HG02885 (cell line): ENCODE measurements around the gene ARGLU1.
A peak's percentile ranks its signal among the peaks of the same experiment; 100 is the strongest.

Source experiments
- ATAC-seq: cut with Tn5 transposase; IDR thresholded peaks from one replicate; pipeline ENCODE4 v1.9.1; 2021; ENCODE audit warnings: mild to moderate bottlenecking; ENCODE audit not compliant: unreplicated experiment, poor library complexity

The ARGLU1 gene

DNA sequence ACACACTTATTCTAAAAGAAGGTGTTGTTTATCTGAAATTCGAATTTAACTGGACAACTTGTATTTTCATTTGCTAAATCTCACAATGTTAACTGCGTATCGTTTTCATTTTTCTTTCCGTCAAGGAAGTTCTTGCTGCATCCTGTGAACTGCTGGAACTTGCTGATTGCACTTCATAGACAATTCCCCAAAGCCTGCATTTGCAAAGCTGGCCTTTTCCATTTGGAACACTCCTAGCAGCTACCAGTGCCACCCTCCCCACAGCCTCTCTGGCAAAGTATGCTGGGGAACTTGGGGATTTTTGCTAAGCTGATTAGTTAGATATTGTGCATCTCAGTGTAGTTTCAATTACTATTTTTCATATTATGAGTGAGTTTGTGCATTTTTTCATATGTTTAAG, 20.4 kb upstream of the ARGLU1 start:
- no peak for ATAC-seq

DNA sequence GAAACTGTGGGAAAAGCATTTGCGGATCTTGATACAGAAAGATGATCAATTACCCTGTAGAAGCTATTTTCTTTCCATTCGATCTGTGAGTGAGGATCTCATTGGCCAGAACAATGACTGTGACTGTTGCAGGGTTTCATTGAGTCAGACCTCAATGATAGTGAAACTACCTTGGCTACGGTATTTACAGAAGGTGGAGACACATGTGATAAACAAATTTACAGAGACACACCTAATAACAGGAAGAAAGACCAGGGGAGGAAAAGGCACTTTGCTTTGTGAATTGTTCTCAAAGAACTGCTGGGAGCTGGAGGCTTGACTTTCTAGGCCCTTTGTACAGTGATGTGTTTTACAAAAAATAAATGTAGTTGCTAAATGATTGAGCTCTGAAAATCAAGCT, 19.9 kb upstream of the ARGLU1 start:
- ATAC-seq, result no peak

DNA sequence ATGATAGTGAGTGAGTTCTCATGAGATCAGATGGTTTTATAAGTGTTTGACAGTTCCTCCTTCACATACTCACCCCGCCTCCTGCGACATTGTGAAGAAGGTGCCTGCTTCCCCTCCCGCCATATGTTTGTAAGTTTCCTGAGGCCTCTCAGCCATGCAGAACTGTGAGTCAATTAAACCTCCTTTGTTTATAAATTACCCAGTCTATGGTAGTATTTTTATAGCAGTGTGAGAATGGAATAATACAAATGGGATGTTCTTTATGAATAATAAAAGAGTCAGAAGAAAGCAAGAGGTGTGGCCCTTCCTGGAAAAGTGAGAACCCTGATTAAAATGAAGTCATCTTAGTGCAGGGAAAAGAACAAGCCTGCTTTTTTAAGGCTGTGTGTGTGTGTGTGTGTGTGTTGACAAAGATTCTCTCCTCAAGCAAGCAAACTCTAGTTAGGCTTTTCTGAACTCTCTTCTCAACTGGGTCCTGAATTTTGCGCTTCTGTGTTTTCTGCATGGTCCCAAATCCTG, 18.8 kb upstream of the ARGLU1 start:
- ATAC-seq, result no peak

DNA sequence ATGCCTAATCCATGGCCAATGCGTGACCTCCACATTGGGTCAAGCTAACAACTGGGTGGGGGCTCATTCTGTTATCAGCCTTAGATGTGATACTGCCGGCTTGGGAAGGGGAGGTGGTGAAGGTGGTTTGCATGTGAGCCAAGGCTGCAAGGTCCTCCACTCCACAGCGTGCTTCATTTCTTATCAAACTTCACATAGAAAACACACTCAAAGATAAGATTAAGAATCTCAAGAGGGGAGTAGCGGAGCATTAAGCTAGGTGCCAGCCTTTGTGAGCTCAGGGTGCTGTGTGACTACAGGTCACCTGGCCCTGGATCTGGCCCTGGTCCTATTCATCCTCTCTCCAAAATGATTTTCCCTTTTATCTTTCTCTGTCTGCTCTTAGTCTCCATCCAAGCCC, 13.3 kb upstream of the ARGLU1 start:
- no peak for ATAC-seq

DNA sequence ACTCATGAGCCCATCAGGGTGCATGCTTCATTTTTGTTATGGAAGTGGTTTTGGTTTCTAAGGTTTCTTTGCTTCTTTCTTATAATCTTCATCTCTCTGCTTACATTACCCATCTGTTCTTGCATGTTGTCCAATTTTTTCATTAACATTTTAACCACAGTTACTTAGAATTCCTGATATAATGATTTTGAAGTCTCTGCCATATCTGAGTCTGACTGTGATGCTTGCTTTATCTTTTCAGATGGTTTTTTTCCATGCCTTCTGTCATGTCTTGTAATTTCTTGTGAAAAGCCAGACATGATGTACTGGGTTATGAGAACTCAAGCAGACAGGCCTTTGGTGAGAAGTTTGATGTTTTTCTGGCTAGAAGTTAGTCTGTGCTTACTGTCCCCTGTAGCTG, 8.0 kb upstream of the ARGLU1 start:
- no peak for ATAC-seq

DNA sequence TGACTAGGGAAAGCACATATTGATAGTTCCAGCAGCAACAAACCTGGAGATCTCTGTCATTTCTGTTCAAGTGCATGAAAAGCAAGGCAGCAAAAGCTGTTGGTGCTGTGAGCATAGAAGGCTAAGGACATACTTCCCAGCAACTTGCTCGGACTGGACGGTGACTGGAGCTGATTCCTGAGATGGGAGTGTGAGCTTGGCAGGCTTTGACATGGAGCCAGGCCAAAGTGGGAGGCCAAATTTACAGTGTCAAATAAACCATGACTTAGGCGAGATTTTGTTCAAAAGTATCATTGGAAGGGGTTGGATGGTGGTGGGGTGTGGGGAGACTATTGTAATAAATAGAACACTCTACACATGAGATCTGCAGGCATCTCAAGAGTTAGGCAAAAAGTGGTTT, 5.9 kb upstream of the ARGLU1 start:
- no peak for ATAC-seq

DNA sequence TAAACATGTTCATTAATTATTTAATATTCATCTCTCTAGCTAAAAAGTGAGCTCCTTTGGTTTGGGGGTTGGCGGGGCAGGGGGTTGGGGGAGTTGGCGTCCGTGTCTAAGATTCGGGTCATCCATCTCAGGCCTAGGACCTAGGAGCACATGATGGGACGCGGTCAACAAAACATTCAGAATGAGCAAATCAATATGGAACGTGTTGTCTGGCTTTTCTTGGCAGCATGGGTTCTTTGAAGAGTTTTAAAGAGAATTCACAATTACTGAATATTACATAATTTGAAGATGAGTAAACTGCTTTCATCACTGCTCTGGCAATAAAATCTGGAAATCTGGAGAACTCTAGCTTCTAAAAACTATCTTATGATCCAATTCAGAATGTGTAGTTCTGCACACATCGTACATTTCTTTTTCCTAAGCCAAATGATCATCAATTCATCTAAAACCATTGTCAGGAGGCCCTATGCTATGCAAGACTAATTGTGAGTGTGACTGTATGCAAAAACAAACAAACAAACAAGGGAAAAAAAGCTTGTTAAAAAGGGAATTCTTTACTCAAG, 5.4 kb upstream of the ARGLU1 start:
- no peak for ATAC-seq

DNA sequence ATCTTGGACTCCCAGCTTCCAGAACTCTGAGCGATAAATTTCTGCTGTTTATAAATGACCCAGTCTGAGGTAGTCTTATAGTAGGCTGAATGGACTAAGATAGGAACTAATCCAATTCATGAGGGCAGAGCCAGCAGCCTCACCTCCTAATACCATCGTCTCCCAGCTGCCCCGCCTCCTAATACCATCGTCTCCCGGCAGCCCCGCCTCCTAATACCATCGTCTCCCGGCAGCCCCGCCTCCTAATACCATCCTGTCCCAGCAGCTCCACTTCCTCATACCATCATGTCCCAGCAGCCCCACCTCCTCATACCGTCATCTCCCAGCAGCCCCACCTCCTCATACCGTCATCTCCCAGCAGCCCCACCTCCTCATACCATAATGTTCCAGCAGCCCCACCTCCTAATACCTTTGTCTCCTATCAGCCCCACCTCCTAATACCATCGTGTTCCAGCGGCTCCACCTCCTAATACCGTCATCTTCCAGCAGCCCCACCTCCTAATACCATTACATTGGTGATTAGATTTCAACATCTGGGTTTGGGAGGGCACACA, 2.4 kb upstream of the ARGLU1 start:
- ATAC-seq, result no peak

DNA sequence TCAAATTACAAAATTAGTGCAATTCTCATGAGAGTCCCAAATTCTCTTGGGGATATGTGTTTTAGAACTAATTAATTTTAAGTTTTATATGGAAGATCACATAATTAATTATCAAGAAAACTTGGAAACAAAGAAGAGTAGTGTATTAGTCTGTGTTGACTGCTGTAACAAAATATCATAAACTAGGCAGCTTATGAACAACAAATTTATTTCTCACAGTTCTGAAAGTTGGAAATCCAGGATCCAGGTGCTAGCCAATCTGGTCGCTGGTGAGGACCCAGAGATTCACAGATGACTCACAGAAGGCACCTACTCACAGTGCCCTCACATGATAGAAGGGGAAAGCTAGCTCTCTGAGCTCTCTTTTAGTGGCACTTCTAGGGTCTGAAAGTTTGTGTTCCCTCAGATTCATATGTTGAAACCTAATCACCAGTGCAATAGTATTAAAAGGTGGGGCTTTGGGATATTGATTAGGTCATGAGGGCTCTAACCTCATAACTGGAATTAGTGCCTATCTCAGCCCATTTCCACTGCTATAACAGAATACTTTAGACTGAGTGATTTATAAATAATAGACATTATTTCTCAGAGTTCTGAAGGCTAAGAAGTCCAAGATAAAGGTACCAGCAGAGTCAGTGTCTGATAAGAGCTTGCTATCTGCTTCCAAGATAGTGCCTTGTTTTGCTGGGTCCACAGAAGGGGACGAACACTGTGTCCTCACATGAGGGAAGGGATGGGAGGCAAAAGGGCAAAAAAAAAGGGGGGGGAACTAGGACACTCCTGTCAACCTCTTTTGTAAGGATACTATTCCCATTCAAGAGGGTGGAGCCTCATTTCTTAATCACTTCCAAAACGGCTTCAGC, 1.5 kb upstream of the ARGLU1 start:
- ATAC-seq, result no peak

DNA sequence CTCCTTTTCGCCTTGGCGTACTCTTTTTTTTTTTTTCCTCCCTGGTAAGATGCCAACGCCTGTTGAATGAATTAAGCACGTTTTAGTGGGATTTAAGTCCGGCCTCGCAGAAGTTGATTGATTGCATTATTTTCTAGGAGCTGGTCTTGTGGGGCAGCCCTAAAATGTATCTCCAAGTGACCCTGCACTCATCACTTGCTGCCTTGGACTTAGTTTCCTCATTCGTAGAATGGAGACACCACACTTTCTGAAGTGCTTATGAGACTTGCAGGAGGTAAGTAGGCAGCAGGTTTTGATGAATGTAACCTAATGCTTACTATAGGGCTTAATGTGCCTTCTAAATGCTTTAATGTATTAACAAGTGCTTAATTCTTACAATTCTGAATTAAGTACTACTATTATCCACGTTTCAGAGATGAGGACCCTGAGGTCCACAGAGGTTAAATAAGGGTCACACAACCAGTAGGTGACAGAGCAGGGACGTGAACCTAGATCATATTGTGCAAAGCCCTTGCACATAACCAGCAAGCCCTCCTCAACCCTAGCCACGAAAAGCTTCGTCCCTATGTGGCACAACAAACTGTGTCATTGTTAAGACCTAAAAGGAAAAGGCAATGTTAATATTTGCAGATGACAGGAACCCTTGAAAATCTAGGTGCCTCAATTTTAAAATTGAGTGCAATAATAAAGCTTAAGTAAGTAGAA, 514 bp upstream of the ARGLU1 start:
- peak; percentile 44 for ATAC-seq

DNA sequence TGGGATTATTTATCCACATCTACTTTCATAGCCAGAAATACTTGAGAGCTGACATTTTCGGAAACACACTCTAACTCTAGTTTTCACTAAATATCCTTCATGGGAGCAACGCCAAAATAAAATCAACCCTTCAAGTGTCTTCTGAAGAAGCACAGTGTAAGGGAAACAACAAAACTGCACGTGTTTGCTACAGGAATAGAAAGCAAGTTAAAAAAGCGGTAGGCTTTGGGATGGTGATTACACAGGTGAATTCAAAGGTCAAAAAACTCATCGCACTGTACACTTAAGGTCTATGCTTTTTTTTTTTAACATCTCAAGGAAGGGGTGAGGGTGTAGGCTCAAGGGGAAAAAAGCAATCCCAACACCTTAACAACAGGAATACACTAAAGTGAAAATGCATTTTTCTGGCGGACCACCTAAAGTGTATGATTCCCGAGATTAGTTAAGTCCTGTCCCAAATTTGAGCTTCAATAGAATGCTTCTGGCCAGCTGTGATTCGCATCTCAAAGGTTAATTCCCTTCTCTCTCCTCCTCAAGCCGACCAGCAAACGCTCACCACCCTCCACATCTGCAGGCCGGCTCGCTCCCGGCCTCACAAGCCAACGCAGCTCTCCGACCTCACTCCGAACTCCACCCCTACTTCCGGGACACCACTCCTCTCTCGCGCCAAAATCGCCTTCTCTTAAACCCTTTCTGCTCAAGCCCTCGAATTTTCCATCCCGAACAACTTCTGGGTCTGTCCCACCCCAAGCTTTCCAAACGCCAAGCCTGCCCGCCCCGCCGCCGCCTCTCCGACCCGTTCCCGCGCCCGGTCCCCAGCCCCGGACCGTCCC, 1.1 kb downstream of the ARGLU1 start:
- ATAC-seq, result peak; percentile 48

DNA sequence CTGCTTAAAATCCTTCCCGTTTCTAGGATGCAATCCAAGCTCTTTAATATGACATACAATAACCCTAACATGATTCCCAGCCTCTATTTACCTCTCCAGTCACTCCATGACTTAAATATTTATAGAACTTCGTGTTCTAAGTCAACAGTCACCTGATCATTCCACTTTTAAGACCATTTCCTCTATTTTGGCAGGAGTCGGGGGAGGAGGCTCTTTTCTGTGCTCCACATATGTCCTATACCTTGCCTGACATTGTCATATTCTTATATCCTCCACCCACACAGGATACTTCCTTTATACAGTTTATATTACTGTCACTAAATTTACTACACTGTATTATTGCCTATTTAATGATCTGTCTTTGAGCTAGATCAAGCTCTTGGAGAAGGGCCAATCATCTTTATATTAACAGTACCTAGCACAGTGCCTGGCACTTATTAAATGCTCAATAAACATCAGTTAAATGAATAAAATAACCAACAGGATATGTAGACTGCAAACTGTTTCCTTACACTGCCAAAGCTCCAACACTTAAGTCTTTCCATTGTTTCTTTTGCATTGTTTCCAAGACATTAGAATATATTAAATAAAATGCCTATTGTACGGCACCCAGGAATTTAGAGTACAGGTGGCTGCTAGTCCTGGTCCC, 2.7 kb downstream of the ARGLU1 start:
- no peak for ATAC-seq

DNA sequence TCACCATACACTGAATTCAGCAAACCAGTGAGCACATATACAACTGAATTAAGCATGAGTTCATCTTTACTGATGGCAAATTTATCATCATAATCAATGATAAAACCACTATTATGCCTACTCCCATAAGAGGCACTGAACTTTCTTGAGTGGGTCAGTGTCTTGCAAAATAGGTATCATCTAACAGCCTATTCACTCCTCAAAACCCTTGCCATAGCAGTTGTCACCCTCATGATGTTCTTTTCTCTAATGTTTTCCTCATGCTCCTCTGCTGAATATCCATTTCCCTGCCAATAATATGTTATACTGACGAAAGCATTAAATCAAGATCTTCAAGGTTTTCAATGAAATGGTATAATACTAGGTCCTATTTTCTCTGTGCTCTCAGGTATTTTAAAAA, 5.6 kb downstream of the ARGLU1 start:
- no peak for ATAC-seq

DNA sequence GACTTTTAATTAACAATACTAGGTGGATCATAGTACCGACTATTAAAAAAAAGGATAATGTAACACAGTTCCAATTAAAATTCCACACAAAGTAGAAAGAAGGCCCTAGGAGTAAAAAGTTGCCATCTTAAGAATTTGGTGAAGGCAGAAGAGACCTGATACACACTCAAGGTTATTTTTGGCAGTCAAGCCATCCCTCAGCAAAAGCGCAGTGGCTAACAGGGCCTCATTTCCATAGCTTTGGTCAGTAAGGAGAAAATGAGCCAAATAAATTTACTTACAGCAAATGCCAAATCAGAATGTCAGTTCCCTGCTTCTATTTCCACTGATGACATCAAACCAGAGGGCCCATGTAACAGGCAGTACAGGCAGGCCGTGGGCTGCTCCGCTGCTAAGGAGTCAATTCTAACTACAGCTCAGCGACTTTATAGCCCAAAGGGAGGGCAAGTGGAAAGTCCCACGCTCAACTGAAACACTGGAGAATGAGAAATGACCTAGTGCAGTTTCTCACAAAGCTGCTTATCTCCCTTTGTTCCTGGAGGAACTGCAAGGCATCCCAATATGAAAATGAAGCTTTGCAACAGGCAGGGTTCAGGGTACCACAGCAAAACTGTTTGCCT, 6.3 kb downstream of the ARGLU1 start:
- ATAC-seq, result peak; percentile 86

DNA sequence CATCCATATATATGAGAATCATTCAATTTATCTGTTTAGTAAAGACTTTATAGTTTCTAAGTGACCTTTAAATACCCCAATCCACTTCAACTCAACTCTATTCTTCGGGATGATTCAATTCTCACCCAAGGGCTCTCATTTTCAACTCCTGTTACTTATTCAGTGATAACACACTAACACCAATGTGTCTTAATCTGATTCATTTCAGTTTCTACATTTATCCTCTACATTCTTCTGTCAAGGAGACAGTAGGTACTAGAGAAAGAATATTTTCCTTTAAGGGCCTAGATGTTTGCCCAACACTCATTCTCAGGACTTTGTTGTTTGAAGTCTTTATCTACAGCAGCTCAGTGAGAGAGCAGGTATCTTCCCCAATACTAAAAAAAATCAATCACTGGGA, 7.1 kb downstream of the ARGLU1 start:
- ATAC-seq, result peak; percentile 33

DNA sequence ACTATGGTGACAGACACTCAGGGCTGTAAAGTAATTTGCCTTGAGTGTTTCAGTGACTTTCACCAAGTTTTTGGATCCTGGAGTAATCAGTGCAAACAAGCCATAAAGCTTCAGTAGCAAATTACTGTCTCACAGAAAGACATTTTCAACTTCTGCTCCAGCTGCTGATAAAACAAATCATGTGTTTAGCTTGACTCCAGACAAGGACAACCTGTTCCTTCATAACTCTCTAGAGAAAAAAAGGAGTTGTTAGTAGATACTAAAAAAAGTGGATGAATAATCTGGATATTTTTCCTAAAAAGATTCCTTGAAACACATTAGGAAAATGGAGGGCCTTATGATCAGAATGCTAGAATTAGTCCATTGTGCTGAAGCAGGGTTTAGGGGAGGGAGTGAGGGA, 9.4 kb downstream of the ARGLU1 start:
- no peak for ATAC-seq

DNA sequence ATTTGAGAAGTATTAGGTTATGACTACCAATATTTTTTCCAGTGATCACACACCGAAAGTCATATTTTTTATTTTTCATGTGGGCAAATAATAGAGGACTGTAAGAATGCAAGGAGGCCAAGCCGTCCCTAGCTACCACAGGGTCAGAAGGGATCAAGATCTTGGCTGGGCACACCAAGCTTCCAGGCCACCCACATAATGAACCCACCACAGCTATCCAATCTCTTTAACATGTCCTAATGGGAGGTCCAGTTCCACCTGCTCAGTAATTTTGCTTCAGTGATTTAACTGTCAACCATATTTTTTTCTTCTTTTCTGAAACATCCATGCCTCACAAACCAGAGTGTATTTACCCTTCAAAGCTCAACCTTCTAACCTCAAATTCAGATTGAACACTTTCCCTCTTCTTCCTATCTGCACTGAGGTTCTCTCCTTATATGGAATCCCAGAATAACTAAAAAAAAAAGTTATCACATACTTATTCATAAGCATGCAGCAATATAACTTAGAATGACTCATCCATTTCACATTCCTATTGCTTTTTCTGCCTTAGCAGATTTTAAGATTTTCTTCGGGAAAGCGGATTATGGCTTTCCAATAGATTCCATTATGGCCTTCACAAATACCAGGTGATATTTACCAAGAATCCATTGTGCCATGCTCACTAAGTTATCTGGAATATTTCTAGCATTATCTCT, 12.2 kb downstream of the ARGLU1 start:
- ATAC-seq, result no peak

DNA sequence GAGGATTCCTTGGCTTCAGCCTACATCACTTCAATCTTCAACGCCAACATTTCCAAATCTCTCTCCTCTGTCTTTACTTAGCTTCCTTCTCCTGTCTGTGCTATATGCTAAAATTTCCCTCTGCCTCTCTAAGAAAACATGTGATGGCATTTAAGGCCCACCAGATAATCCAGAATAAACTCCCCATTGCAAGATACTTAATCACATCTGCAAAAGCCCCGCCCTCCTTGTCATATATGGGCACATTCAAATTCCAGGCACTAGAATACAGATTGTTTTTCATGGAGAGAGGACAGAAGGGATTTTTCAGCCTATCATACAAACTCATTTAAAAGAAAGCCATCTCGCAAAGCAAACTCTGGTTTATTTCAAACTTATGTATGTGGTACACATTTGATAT, 16.2 kb downstream of the ARGLU1 start:
- ATAC-seq, result no peak

DNA sequence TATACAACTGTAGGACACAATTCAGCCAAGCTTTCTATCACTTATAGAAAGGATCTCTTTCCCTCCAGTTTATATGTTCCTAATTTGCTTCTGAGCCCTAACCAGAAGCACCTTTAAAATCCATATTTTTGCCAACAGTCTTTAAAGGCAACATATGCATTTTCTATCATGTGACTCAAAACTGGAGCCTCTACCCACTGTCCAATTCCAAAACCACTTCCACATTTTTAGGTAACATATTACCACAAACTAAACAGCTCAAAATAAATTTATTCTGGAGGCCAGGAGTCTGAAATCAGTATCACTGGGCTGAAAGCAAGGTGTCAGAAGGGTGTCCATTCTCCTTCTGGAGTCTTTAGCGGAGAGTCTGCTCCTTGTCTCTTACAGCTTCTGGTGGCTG, 16.6 kb downstream of the ARGLU1 start:
- no peak for ATAC-seq
